IMR-90 (cell line): ENCODE data around the gene ARHGEF1. TPM values are rescaled to one million over a fixed set of nuclear protein-coding genes. Genes with fewer than 3 reads are reported as not detected.

Experiments
- ATAC-seq: fragments of 200-7000 bp; cut with Tn5 transposase; 2 replicates; pipeline ENCODE4 v1.9.1; 2020; ENCODE audit warnings: low read depth, mild to moderate bottlenecking, moderate library complexity
- BruUV-seq: library from RNA; stranded (reverse); fragments of 400-500 nt; replicated peaks from 2 replicates; lab custom pipeline; 2021; lab: Mats Ljungman, UMichigan
- CTCF ChIA-PET: fragments of 300-600 bp; formaldehyde crosslinking; extraction: SDS; loops from one replicate; lab custom pipeline; 2021; ENCODE audit warnings: antibody characterized with exemption; lab: Yijun Ruan, JAX
- POLR2A ChIA-PET: fragments of 300-600 bp; sonication (Branson Sonifier 250); formaldehyde crosslinking; loops from one replicate; lab custom pipeline; 2022; ENCODE audit warnings: antibody characterized with exemption; ENCODE audit not compliant: unreplicated experiment; lab: Charles Lee
- DNase-seq: peaks from one replicate; pipeline ENCODE4 v3.0.0; 2013
- H2AFZ ChIP-seq: replicated peaks from 2 replicates; pipeline ENCODE3; 2013; ENCODE audit warnings: low read length, mild to moderate bottlenecking; ENCODE audit not compliant: poor library complexity
- H2AK5ac ChIP-seq: 2 replicates; pipeline ENCODE4 v1.6.1; 2013; ENCODE audit warnings: low read depth, low read length, inconsistent platforms
- H2AK9ac ChIP-seq: replicated peaks from 2 replicates; pipeline ENCODE3; 2013; ENCODE audit warnings: mild to moderate bottlenecking, low read depth, low read length, moderate library complexity; ENCODE audit not compliant: poor library complexity
- H2BK120ac ChIP-seq: 2 replicates; pipeline ENCODE4 v1.6.1; 2013; ENCODE audit warnings: low read depth, low read length, inconsistent platforms
- H2BK15ac ChIP-seq: 3 replicates; pipeline ENCODE4 v1.6.1; 2013; ENCODE audit warnings: low read depth, low read length, inconsistent platforms
- H2BK20ac ChIP-seq: 2 replicates; pipeline ENCODE4 v1.6.1; 2013; ENCODE audit warnings: low read depth, mild to moderate bottlenecking, inconsistent platforms, low read length, moderate library complexity
- H2BK5ac ChIP-seq: 2 replicates; pipeline ENCODE4 v1.6.1; 2013; ENCODE audit warnings: mild to moderate bottlenecking, low read depth, low read length, inconsistent platforms; ENCODE audit not compliant: poor library complexity, severe bottlenecking
- H3K14ac ChIP-seq: replicated peaks from 2 replicates; pipeline ENCODE4 v1.6.1; 2013; ENCODE audit warnings: low read depth, low read length, inconsistent platforms
- H3K18ac ChIP-seq: 2 replicates; pipeline ENCODE4 v1.6.1; 2013; ENCODE audit warnings: low read depth, low read length, control low read depth
- H3K23ac ChIP-seq: 2 replicates; pipeline ENCODE4 v1.6.1; 2013; ENCODE audit warnings: low read depth, low read length, inconsistent platforms
- H3K27ac ChIP-seq: 2 replicates; pipeline ENCODE4 v1.5.1; 2013; ENCODE audit warnings: mild to moderate bottlenecking, control low read depth, low read length; ENCODE audit not compliant: insufficient read depth
- H3K27me3 ChIP-seq: 2 replicates; pipeline ENCODE4 v1.6.1; 2013; ENCODE audit warnings: low read length; ENCODE audit not compliant: control insufficient read depth, insufficient read depth
- H3K36me3 ChIP-seq: 2 replicates; pipeline ENCODE4 v1.6.1; 2013; ENCODE audit warnings: low read length, mixed read lengths; ENCODE audit not compliant: control insufficient read depth, insufficient read depth
- H3K4ac ChIP-seq: 2 replicates; pipeline ENCODE4 v1.6.1; 2013; ENCODE audit warnings: low read depth, low read length, inconsistent platforms
- H3K4me1 ChIP-seq: 2 replicates; pipeline ENCODE4 v1.6.1; 2013; ENCODE audit warnings: low read length, mixed read lengths; ENCODE audit not compliant: control insufficient read depth, insufficient read depth
- H3K4me2 ChIP-seq: 2 replicates; pipeline ENCODE4 v1.6.1; 2013; ENCODE audit warnings: low read depth, mild to moderate bottlenecking, control low read depth, low read length, moderate library complexity
- H3K4me3 ChIP-seq: 2 replicates; pipeline ENCODE4 v1.5.1; 2013; ENCODE audit warnings: low read depth, mild to moderate bottlenecking, control low read depth, low read length, moderate library complexity; ENCODE audit not compliant: insufficient read depth
- H3K56ac ChIP-seq: 2 replicates; pipeline ENCODE4 v1.6.1; 2013; ENCODE audit warnings: low read length, inconsistent platforms; ENCODE audit not compliant: insufficient read depth; ENCODE audit errors: extremely low read depth
- H3K79me1 ChIP-seq, 2 experiments: 2 replicates each; pipeline ENCODE4 v1.6.1; 2013; ENCODE audit warnings: low read length in 2 of 2, inconsistent platforms in 1 of 2, low read depth in 1 of 2
- H3K9ac ChIP-seq: 2 replicates; pipeline ENCODE4 v1.6.1; 2013; ENCODE audit warnings: low read depth, low read length, control low read depth
- H3K9me1 ChIP-seq: 2 replicates; pipeline ENCODE4 v1.6.1; 2013; ENCODE audit warnings: low read length, inconsistent platforms; ENCODE audit not compliant: insufficient read depth
- H3K9me3 ChIP-seq: 2 replicates; pipeline ENCODE4 v1.6.1; 2013; ENCODE audit warnings: low read length; ENCODE audit not compliant: control insufficient read depth, insufficient read depth
- H4K20me1 ChIP-seq: 2 replicates; pipeline ENCODE4 v1.6.1; 2013; ENCODE audit warnings: low read length, inconsistent platforms; ENCODE audit not compliant: insufficient read depth
- H4K5ac ChIP-seq: 2 replicates; pipeline ENCODE4 v1.6.1; 2013; ENCODE audit warnings: mild to moderate bottlenecking, low read depth, low read length, control low read depth
- H4K8ac ChIP-seq, 2 experiments: 2 replicates each; pipeline ENCODE4 v1.6.1; 2013; ENCODE audit warnings: low read depth in 2 of 2, low read length in 2 of 2, control low read depth in 1 of 2, inconsistent platforms in 1 of 2
- H4K91ac ChIP-seq: 2 replicates; pipeline ENCODE4 v1.6.1; 2013; ENCODE audit warnings: low read depth, low read length, inconsistent platforms; ENCODE audit not compliant: insufficient read depth
- BHLHE40 ChIP-seq: fragments of 150-350 bp; IDR thresholded peaks from 2 replicates; pipeline ENCODE4 v1.6.1; 2016; ENCODE audit warnings: mild to moderate bottlenecking, low read depth, low read length
- CEBPB ChIP-seq: IDR thresholded peaks from 2 replicates; pipeline ENCODE4 v1.6.1; 2012; ENCODE audit warnings: low read depth, low read length, improper control_type of control experiment
- CHD1 ChIP-seq: IDR thresholded peaks from 2 replicates; pipeline ENCODE4 v1.6.1; 2012; ENCODE audit warnings: low read depth, low read length, improper control_type of control experiment
- ELK1 ChIP-seq: fragments of 150-350 bp; IDR thresholded peaks from 2 replicates; pipeline ENCODE4 v1.6.1; 2016; ENCODE audit warnings: low read depth, mild to moderate bottlenecking, low read length, moderate library complexity, borderline replicate concordance
- FOS ChIP-seq: fragments of 150-350 bp; IDR thresholded peaks from 2 replicates; pipeline ENCODE4 v1.6.1; 2016; ENCODE audit warnings: low read depth, low read length
- MAFK ChIP-seq: IDR thresholded peaks from 2 replicates; pipeline ENCODE4 v1.6.1; 2012; ENCODE audit warnings: low read depth, low read length, improper control_type of control experiment
- MAZ ChIP-seq: IDR thresholded peaks from 2 replicates; pipeline ENCODE4 v1.6.1; 2012; ENCODE audit warnings: low read depth, mild to moderate bottlenecking, low read length, improper control_type of control experiment, moderate library complexity, borderline replicate concordance
- MXI1 ChIP-seq: IDR thresholded peaks from 2 replicates; pipeline ENCODE4 v1.6.1; 2012; ENCODE audit warnings: low read depth, mild to moderate bottlenecking, low read length, moderate library complexity, borderline replicate concordance
- NFE2L2 ChIP-seq: fragments of 150-350 bp; IDR thresholded peaks from 2 replicates; pipeline ENCODE4 v1.6.1; 2016; ENCODE audit warnings: low read depth, mild to moderate bottlenecking, low read length
- POLR2A ChIP-seq: IDR thresholded peaks from 2 replicates; pipeline ENCODE4 v1.6.1; 2012; ENCODE audit warnings: mild to moderate bottlenecking, low read depth, low read length
- RAD21 ChIP-seq: IDR thresholded peaks from 2 replicates; pipeline ENCODE4 v1.6.1; 2012; ENCODE audit warnings: low read length, improper control_type of control experiment
- RCOR1 ChIP-seq: IDR thresholded peaks from 2 replicates; pipeline ENCODE4 v1.6.1; 2012; ENCODE audit warnings: mild to moderate bottlenecking, low read length, improper control_type of control experiment; ENCODE audit not compliant: insufficient replicate concordance
- RFX5 ChIP-seq: IDR thresholded peaks from 2 replicates; pipeline ENCODE4 v1.8.0; 2012; ENCODE audit warnings: low read depth, mild to moderate bottlenecking, low read length, moderate library complexity
- SMC3 ChIP-seq: fragments of 150-350 bp; IDR thresholded peaks from 2 replicates; pipeline ENCODE4 v1.6.1; 2016; ENCODE audit warnings: low read depth, mild to moderate bottlenecking, antibody characterized with exemption, low read length, moderate library complexity
- WGBS, 2 experiments: methylation state at CpG; one replicate each; pipeline versions ENCODE4 v1.1.5 to v1.1.7; 2013; ENCODE audit warnings: missing lambda C conversion rate in 2 of 2; ENCODE audit not compliant: insufficient read length in 1 of 2; ENCODE audit errors: extremely low coverage in 2 of 2; 5-methylcytosine and 5-hydroxymethylcytosine counted together
- dilution Hi-C: fragments of 300-500 bp; cut with HindIII; formaldehyde crosslinking; loops from one replicate; pipeline ENCODE4 v1.14.3; 2018; ENCODE audit warnings: low sequenced_read_pairs; ENCODE audit not compliant: unreplicated experiment
- in situ Hi-C: fragments of 300-500 bp; cut with MboI; formaldehyde crosslinking; loops from 3 replicates; pipeline ENCODE4 v1.14.3; 2019; ENCODE audit warnings: low sequenced_read_pairs, inconsistent platforms, mixed read lengths
- intact Hi-C: fragments of 100-400 bp; cut with micrococcal nuclease; formaldehyde crosslinking; loops from 2 replicates; pipeline ENCODE4 v1.10.0; 2022
- polyA plus RNA-seq, 3 experiments: library from polyadenylated mRNA; depleted of rRNA; stranded (reverse); fragments of >200 nt; gene quantifications; 2 replicates each; pipeline ENCODE4 v1.2.3, GENCODE V29; 2012; ENCODE audit warnings: low replicate concordance in 1 of 3
- total RNA-seq: library from RNA; depleted of rRNA; stranded (reverse); fragments of >200 nt; gene quantifications from 2 replicates; pipeline ENCODE4 v1.2.3, GENCODE V29; 2012
- TF ChIP-seq, protein P1 (sequence below): conservative IDR thresholded peaks from 2 replicates; pipeline ENCODE4 v1.5.1; 2012; ENCODE audit warnings: mild to moderate bottlenecking, low read depth, low read length, improper control_type of control experiment
- TF ChIP-seq, protein P2 (sequence below): fragments of 150-350 bp; IDR thresholded peaks from 2 replicates; pipeline ENCODE4 v1.6.1; 2017; ENCODE audit warnings: mild to moderate bottlenecking, antibody characterized with exemption, low read length, low read depth

ARHGEF1 gene
- total and polyA plus RNA-seq, 2 of the 4 experiments (the other 2 are of a cell fraction), result 11.5 to 47.1 TPM

DNA sequence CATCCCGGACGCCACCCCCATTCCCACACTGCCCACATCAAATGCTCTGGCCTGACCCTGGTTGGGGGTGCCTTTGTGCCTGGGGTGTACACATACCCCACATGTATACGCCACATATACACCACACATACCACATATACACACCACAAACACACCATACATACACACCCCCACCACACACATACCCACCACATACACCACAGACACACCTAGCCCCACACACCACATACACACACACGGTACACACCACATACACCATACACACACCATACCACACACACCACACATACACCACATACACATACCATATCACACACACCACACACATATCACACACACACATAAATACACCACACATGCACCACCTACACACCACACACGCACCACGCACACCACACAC lies 35.1 kb downstream of the ARHGEF1 start:
- in situ Hi-C loops, result no loop called here

More for the DNA sequence above, 35.1 kb downstream of the ARHGEF1 start:
- 97% methylated on average over 4 of the region's 6 CpGs; no CpG with 5 or more reads in 1 of the 2 experiments for WGBS, 2 experiments
- Histone ChIP-seq H3K27ac (no peak overlapping the region), H3K23ac (no peak overlapping the region), H3K27me3 (peaks cover 85% of the 10 kb centered on the region), H3K4me3 (no peak overlapping the region), H4K20me1 (peaks cover 16% of the 10 kb centered on the region), H3K4ac (no peak overlapping the region), H2BK120ac (no peak overlapping the region), H3K4me1 (0 out of 2 replicates have a peak, but pooled peaks cover 2% of the 10 kb centered on the region), H2BK15ac (no peak overlapping the region), H3K9ac (no peak overlapping the region), H3K18ac (no peak overlapping the region), H4K8ac (no peak overlapping the region), H2AK5ac (no peak overlapping the region), H2AFZ (peak overlapping the region; percentile 6), H3K79me1 (no peaks in the 10 kb centered on the region), H3K9me3 (no peaks in the 10 kb centered on the region), H2BK20ac (no peak overlapping the region), H3K4me2 (no peak overlapping the region), H2BK5ac (peak overlapping the region; percentile 93), H3K9me1 (peaks cover 20% of the 10 kb centered on the region), H4K5ac (no peak overlapping the region), H3K56ac (no peak overlapping the region), H3K36me3 (no peaks in the 10 kb centered on the region), H4K91ac (no peak overlapping the region), H3K14ac (no peak overlapping the region), H2AK9ac (peak overlapping the region; percentile 82)
- dilution Hi-C loops, result no loop called here
- BruUV-seq, result no TSS peak
- TF ChIP-seq CEBPB, result no peak
- TF ChIP-seq RAD21, result no peak
- TF ChIP-seq FOS, result no peak
- no peak for TF ChIP-seq BHLHE40
- no peak for TF ChIP-seq MAZ
- TF ChIP-seq, protein P1, sequence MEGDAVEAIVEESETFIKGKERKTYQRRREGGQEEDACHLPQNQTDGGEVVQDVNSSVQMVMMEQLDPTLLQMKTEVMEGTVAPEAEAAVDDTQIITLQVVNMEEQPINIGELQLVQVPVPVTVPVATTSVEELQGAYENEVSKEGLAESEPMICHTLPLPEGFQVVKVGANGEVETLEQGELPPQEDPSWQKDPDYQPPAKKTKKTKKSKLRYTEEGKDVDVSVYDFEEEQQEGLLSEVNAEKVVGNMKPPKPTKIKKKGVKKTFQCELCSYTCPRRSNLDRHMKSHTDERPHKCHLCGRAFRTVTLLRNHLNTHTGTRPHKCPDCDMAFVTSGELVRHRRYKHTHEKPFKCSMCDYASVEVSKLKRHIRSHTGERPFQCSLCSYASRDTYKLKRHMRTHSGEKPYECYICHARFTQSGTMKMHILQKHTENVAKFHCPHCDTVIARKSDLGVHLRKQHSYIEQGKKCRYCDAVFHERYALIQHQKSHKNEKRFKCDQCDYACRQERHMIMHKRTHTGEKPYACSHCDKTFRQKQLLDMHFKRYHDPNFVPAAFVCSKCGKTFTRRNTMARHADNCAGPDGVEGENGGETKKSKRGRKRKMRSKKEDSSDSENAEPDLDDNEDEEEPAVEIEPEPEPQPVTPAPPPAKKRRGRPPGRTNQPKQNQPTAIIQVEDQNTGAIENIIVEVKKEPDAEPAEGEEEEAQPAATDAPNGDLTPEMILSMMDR, result no peak
- TF ChIP-seq RCOR1, result no peak
- no peak for TF ChIP-seq SMC3
- TF ChIP-seq ELK1, result no peak
- no peak for TF ChIP-seq NFE2L2
- TF ChIP-seq, protein P2, sequence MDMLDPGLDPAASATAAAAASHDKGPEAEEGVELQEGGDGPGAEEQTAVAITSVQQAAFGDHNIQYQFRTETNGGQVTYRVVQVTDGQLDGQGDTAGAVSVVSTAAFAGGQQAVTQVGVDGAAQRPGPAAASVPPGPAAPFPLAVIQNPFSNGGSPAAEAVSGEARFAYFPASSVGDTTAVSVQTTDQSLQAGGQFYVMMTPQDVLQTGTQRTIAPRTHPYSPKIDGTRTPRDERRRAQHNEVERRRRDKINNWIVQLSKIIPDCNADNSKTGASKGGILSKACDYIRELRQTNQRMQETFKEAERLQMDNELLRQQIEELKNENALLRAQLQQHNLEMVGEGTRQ, result no peak
- no peak for TF ChIP-seq MAFK
- TF ChIP-seq POLR2A, result no peak
- TF ChIP-seq RFX5, result no peak
- TF ChIP-seq CHD1, result no peak
- no peak for TF ChIP-seq MXI1
- no peak for DNase-seq
- CTCF ChIA-PET, result no interaction called here
- POLR2A ChIA-PET, result no interaction called here
- ATAC-seq, result no peak
- intact Hi-C loops, result no loop called here
